Endothelial cell of umbilical vein (primary cell): ENCODE data around the gene ADAMTS17. TPM values are rescaled to one million over a fixed set of nuclear protein-coding genes. Genes with fewer than 3 reads are reported as not detected.

ENCODE experiments used
- BruUV-seq: library from RNA; stranded (reverse); fragments of 400-500 nt; replicated peaks from 2 replicates; lab custom pipeline; 2021; lab: Mats Ljungman, UMichigan
- CTCF ChIA-PET: fragments of 300-600, 350-600 bp; sonication (Branson Sonifier 250); formaldehyde crosslinking; loops from one replicate; lab custom pipeline; 2021; ENCODE audit warnings: antibody characterized with exemption, inconsistent platforms; lab: Charles Lee
- POLR2A ChIA-PET: fragments of 300-600, 350-600 bp; sonication (Branson Sonifier 250); formaldehyde crosslinking; loops from one replicate; lab custom pipeline; 2021; ENCODE audit warnings: antibody characterized with exemption, inconsistent platforms; lab: Charles Lee
- DNase-seq: peaks from one replicate; pipeline ENCODE4 v3.0.0-alpha.2; 2011; ENCODE audit warnings: low read depth, low spot score
- FAIRE-seq: peaks from 2 replicates; lab custom pipeline; 2011; peaks lifted over from hg19 to GRCh38; lab: Jason Lieb, UNC
- H2AFZ ChIP-seq: 2 replicates; pipeline ENCODE4 v1.6.0; 2012; ENCODE audit warnings: low read depth, low read length, control low read depth, inconsistent platforms
- H3K27ac ChIP-seq: 2 replicates; pipeline ENCODE4 v1.5.1; 2011; ENCODE audit warnings: low read depth, mild to moderate bottlenecking, control low read depth, low read length, moderate library complexity; ENCODE audit not compliant: insufficient read depth
- H3K27me3 ChIP-seq, 2 experiments: 2 replicates each; pipeline versions ENCODE4 v1.6.0 to v1.6.1; 2011; ENCODE audit warnings: low read length in 2 of 2, mixed read lengths in 1 of 2; ENCODE audit not compliant: control insufficient read depth in 2 of 2, insufficient read depth in 2 of 2
- H3K36me3 ChIP-seq, 2 experiments: 2 replicates in 1 of 2; 3 replicates in 1 of 2; pipeline ENCODE4 v1.5.1; 2011; ENCODE audit warnings: low read length in 2 of 2, mild to moderate bottlenecking in 1 of 2, moderate library complexity in 1 of 2; ENCODE audit not compliant: control insufficient read depth in 2 of 2, insufficient read depth in 2 of 2; ENCODE audit errors: extremely low read depth in 1 of 2
- H3K4me1 ChIP-seq: 3 replicates; pipeline ENCODE4 v1.5.1; 2011; ENCODE audit warnings: mild to moderate bottlenecking, low read length; ENCODE audit not compliant: control insufficient read depth, insufficient read depth; ENCODE audit errors: extremely low read depth
- H3K4me2 ChIP-seq: 2 replicates; pipeline ENCODE4 v1.6.1; 2011; ENCODE audit warnings: low read length, control low read depth, mixed read lengths; ENCODE audit not compliant: insufficient read depth
- H3K4me3 ChIP-seq, 3 experiments: fragments of 200-600 bp in 1 of 3; sonication (generic), shearing (Covaris generic) in 1 of 3; replicated peaks in 1 of 3; 2 replicates each; pipeline ENCODE4 v1.5.1; 2011 to 2016; ENCODE audit warnings: control low read depth in 3 of 3, low read length in 3 of 3, mild to moderate bottlenecking in 2 of 3, inconsistent platforms in 1 of 3, low read depth in 1 of 3, moderate library complexity in 1 of 3; ENCODE audit not compliant: insufficient read depth in 1 of 3
- H3K79me2 ChIP-seq: 2 replicates; pipeline ENCODE4 v1.6.0; 2012; ENCODE audit warnings: low read length, inconsistent platforms; ENCODE audit not compliant: control insufficient read depth, insufficient read depth
- H3K9ac ChIP-seq: replicated peaks from 2 replicates; pipeline ENCODE3; 2011; ENCODE audit warnings: low read length, control low read depth; ENCODE audit not compliant: insufficient read depth; ENCODE audit errors: extremely low read depth
- H3K9me1 ChIP-seq: replicated peaks from 3 replicates; pipeline ENCODE4 v1.6.0; 2011; ENCODE audit warnings: mild to moderate bottlenecking, low read length; ENCODE audit not compliant: control insufficient read depth, insufficient read depth; ENCODE audit errors: extremely low read depth
- H3K9me3 ChIP-seq: replicated peaks from 2 replicates; pipeline ENCODE4 v1.5.1; 2012; ENCODE audit warnings: low read length, inconsistent platforms; ENCODE audit not compliant: control insufficient read depth, insufficient read depth
- H4K20me1 ChIP-seq: replicated peaks from 2 replicates; pipeline ENCODE3; 2011; ENCODE audit warnings: mild to moderate bottlenecking, low read length; ENCODE audit not compliant: control insufficient read depth, insufficient read depth; ENCODE audit errors: extremely low read depth
- EZH2 ChIP-seq: IDR thresholded peaks from 2 replicates; pipeline ENCODE4 v1.6.1; 2012; ENCODE audit warnings: borderline replicate concordance, low read depth, mild to moderate bottlenecking, moderate library complexity, low read length, inconsistent platforms; ENCODE audit not compliant: severe bottlenecking
- FOS ChIP-seq: IDR thresholded peaks from 2 replicates; pipeline ENCODE4 v1.6.1; 2011; ENCODE audit warnings: mild to moderate bottlenecking, low read length, moderate library complexity, borderline replicate concordance; ENCODE audit not compliant: insufficient read depth
- GATA2 ChIP-seq: IDR thresholded peaks from 2 replicates; pipeline ENCODE4 v1.7.0; 2011; ENCODE audit warnings: low read depth, mild to moderate bottlenecking, moderate library complexity, mixed read lengths, low read length; ENCODE audit not compliant: insufficient read length, insufficient read depth
- JUN ChIP-seq: IDR thresholded peaks from 2 replicates; pipeline ENCODE4 v1.6.1; 2011; ENCODE audit warnings: borderline replicate concordance, low read depth; ENCODE audit not compliant: insufficient read length, insufficient read depth
- MYC ChIP-seq: IDR thresholded peaks from one replicate; pipeline ENCODE4 v1.6.1; 2011; ENCODE audit warnings: mild to moderate bottlenecking, low read depth, low read length
- POLR2A ChIP-seq: IDR thresholded peaks from 2 replicates; pipeline ENCODE4 v1.6.1; 2012; ENCODE audit warnings: low read depth, mild to moderate bottlenecking, control low read depth, low read length
- POLR2AphosphoS5 ChIP-seq: IDR thresholded peaks from 2 replicates; pipeline ENCODE4 v1.6.1; 2012; ENCODE audit warnings: low read depth, mild to moderate bottlenecking, control low read depth, low read length, moderate library complexity; ENCODE audit not compliant: insufficient read depth
- dilution Hi-C: fragments of 300-500 bp; cut with MboI; formaldehyde crosslinking; loops from one replicate; pipeline ENCODE4 v1.15.0; 2019; ENCODE audit warnings: low sequenced_read_pairs; ENCODE audit not compliant: extremely low pct_ligation_motif_present
- intact Hi-C: fragments of 100-400 bp; cut with micrococcal nuclease; formaldehyde crosslinking; loops from one replicate; pipeline ENCODE4 v1.10.0; 2022
- polyA plus RNA-seq, 4 experiments: library from polyadenylated mRNA; depleted of rRNA in 3 of 4; stranded (reverse) in 3 of 4; unstranded in 1 of 4; fragments of >200 nt; gene quantifications; 2 replicates each; pipeline versions ENCODE4 v1.2.1 to v1.2.3, GENCODE V29; 2011 to 2012; ENCODE audit warnings: missing spikeins in 1 of 4
- total RNA-seq: library from RNA; stranded (reverse); gene quantifications from 2 replicates; pipeline ENCODE4 v1.2.3, GENCODE V29; 2021
- TF ChIP-seq, protein P1 (sequence below): IDR thresholded peaks from 2 replicates; pipeline ENCODE4 v1.6.1; 2011; ENCODE audit not compliant: insufficient read depth, insufficient read length
- TF ChIP-seq, protein P2 (sequence below), 2 donors: IDR thresholded peaks; 1 replicate in 1 of 2; 2 replicates in 1 of 2; pipeline ENCODE4 v1.5.1; 2011; ENCODE audit warnings: low read length in 2 of 2, mild to moderate bottlenecking in 2 of 2, moderate library complexity in 2 of 2, control low read depth in 1 of 2, inconsistent platforms in 1 of 2, low read depth in 1 of 2; ENCODE audit not compliant: insufficient read depth in 1 of 2; ENCODE audit errors: extremely low read depth in 1 of 2

The ADAMTS17 gene
- total and polyA plus RNA-seq, 2 donors (not counting 3 experiments of a cell fraction or from before 2014, with no cell fraction given): 0.12 TPM; not detected in 1

GRCh38 chr15:100054539-100054938, 287.2 kb downstream of the ADAMTS17 start:
- CTCF ChIA-PET: no interaction called here
- no TSS peak for BruUV-seq
- Histone ChIP-seq H2AFZ (no peak overlapping the region), H3K79me2 (no peaks in the 10 kb centered on the region), H3K9ac (no peak overlapping the region), H3K9me3 (no peaks in the 10 kb centered on the region), H3K4me1 (no peaks in the 10 kb centered on the region), H3K9me1 (no peaks in the 10 kb centered on the region), H3K4me3 (no peak overlapping the region), H3K36me3 (no peaks in the 10 kb centered on the region), H3K27me3 (no peaks in the 10 kb centered on the region), H3K4me2 (no peak overlapping the region), H3K27ac (no peak overlapping the region), H4K20me1 (no peaks in the 10 kb centered on the region)
- POLR2A ChIA-PET: no interaction called here
- DNase-seq: no peak
- FAIRE-seq: no peak
- dilution Hi-C loops: no loop called here
- TF ChIP-seq POLR2AphosphoS5 (no peak), FOS (no peak), MYC (no peak), EZH2 (no peak), POLR2A (no peak), GATA2 (no peak), JUN (no peak)
- TF ChIP-seq, protein P1, sequence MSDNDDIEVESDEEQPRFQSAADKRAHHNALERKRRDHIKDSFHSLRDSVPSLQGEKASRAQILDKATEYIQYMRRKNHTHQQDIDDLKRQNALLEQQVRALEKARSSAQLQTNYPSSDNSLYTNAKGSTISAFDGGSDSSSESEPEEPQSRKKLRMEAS: no peak
- TF ChIP-seq, protein P2, sequence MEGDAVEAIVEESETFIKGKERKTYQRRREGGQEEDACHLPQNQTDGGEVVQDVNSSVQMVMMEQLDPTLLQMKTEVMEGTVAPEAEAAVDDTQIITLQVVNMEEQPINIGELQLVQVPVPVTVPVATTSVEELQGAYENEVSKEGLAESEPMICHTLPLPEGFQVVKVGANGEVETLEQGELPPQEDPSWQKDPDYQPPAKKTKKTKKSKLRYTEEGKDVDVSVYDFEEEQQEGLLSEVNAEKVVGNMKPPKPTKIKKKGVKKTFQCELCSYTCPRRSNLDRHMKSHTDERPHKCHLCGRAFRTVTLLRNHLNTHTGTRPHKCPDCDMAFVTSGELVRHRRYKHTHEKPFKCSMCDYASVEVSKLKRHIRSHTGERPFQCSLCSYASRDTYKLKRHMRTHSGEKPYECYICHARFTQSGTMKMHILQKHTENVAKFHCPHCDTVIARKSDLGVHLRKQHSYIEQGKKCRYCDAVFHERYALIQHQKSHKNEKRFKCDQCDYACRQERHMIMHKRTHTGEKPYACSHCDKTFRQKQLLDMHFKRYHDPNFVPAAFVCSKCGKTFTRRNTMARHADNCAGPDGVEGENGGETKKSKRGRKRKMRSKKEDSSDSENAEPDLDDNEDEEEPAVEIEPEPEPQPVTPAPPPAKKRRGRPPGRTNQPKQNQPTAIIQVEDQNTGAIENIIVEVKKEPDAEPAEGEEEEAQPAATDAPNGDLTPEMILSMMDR (IDR thresholded peaks at IDR 0.05; ENCODE audit: extremely low read depth in 1 of 2, insufficient read depth in 1 of 2, low read depth in 1 of 2, low read length in 2 of 2): no peak
- intact Hi-C loops: no loop called here
